ENCODE results near the gene SAMD4B. TPM values are rescaled to one million over a fixed set of nuclear protein-coding genes. Genes with fewer than 3 reads are reported as not detected.

SAMD4B gene
- total and polyA plus RNA-seq, 2 experiments from 2014 or later, result 104 to 172 TPM

GRCh38 chr19:39339674-39340073 lies 2.5 kb upstream of the SAMD4B start:
- no peak overlapping the region; the same call in 2 of the 3 replicates for H3K4me3 Mint-ChIP-seq

More at GRCh38 chr19:39339674-39340073, 2.5 kb upstream of the SAMD4B start:
- Mint-ChIP-seq H3K27me3 (ENCODE audit: insufficient read depth, low read depth, poor library complexity) (peaks cover 25% of the 10 kb centered on the region), H3K9me3 (no peaks in the 10 kb centered on the region), H3K4me1 (peaks cover 22% of the 10 kb centered on the region), H3K27ac (no peak overlapping the region), H3K36me3 (ENCODE audit: low read depth) (peaks cover 6% of the 10 kb centered on the region; the same call in 1 of the 3 replicates)
- H3K27ac ChIP-seq (ENCODE audit: low read depth), result no peak overlapping the region
- no peak overlapping the region for H2AFZ ChIP-seq
- no peak overlapping the region for H3K4me3 ChIP-seq
- peaks cover 18% of the 10 kb centered on the region for H4K20me1 ChIP-seq (replicated peaks; ENCODE audit: insufficient read depth)
- H3K27me3 ChIP-seq (ENCODE audit: insufficient read depth), result no peaks in the 10 kb centered on the region
- H3K36me3 ChIP-seq (ENCODE audit: insufficient read depth), result no peaks in the 10 kb centered on the region; the same call in 1 of the 2 replicates
- ATAC-seq (no peak), DNase-seq (ENCODE audit: low spot score) (no peak)
- no peak for TF ChIP-seq EZH2 (IDR thresholded peaks at IDR 0.05; ENCODE audit: low read depth, unreplicated experiment)
- TF ChIP-seq STAT1 (IDR thresholded peaks at IDR 0.05; ENCODE audit: unreplicated experiment), result no peak
- TF ChIP-seq ZNF331 (CRISPR knock-in tag; IDR thresholded peaks at IDR 0.05; ENCODE audit: low read depth), result no peak
- no peak for TF ChIP-seq JUNB (IDR thresholded peaks at IDR 0.05; ENCODE audit: unreplicated experiment)
- TF ChIP-seq ZNF462 (CRISPR knock-in tag; IDR thresholded peaks at IDR 0.05), result no peak
- TF ChIP-seq EZH2phosphoT487 (IDR thresholded peaks at IDR 0.05; ENCODE audit: unreplicated experiment), result no peak
- TF ChIP-seq ZNF114 (CRISPR knock-in tag; IDR thresholded peaks at IDR 0.05), result no peak
- TF ChIP-seq POLR2AphosphoS5 (IDR thresholded peaks at IDR 0.05; ENCODE audit: low read depth), result no peak
- TF ChIP-seq CREB1 (CRISPR knock-in tag; IDR thresholded peaks at IDR 0.05; ENCODE audit: low read depth), result no peak
- no peak for TF ChIP-seq REST (IDR thresholded peaks at IDR 0.05; ENCODE audit: unreplicated experiment)
- TF ChIP-seq ETS1 (IDR thresholded peaks at IDR 0.05), result no peak
- TF ChIP-seq CTCF (conservative IDR thresholded peaks at IDR 0.05; ENCODE audit: low read depth in 2 of 2), result no peak
- TF ChIP-seq NANOG (IDR thresholded peaks at IDR 0.05; ENCODE audit: borderline replicate concordance), result no peak
- H3K4me1 ChIP-seq (ENCODE audit: insufficient read depth), result peaks cover 11% of the 10 kb centered on the region
- peaks cover 9% of the 10 kb centered on the region; the same call in 1 of the 2 replicates for H3F3A ChIP-seq (replicated peaks; ENCODE audit: low read depth)
- no peaks in the 10 kb centered on the region for H3K9me2 ChIP-seq (ENCODE audit: insufficient read depth)
- no peak overlapping the region for H3K4me2 ChIP-seq
- peaks cover 25% of the 10 kb centered on the region for H3K79me2 ChIP-seq (replicated peaks; ENCODE audit: insufficient read depth)

Data from GM23338 (cell line).